Neural cell (in vitro differentiated cells): ENCODE measurements around the gene ADCY7.

Experiments
- EP300 ChIP-seq: fragments of 450-650 bp; conservative IDR thresholded peaks from 2 replicates; pipeline ENCODE4 v1.6.1; 2014; ENCODE audit warnings: antibody characterized with exemption, mild to moderate bottlenecking, moderate library complexity; ENCODE audit not compliant: poor library complexity, severe bottlenecking
- EZH2 ChIP-seq: fragments of 200-600, 300-800 bp; shearing (Covaris generic), sonication (generic); IDR thresholded peaks from 2 replicates; pipeline ENCODE4 v1.6.1; 2014; ENCODE audit warnings: antibody characterized with exemption, low read length, borderline replicate concordance, mild to moderate bottlenecking; ENCODE audit not compliant: insufficient read depth, poor library complexity, severe bottlenecking
- MXI1 ChIP-seq: fragments of 450-650 bp; conservative IDR thresholded peaks from 2 replicates; pipeline ENCODE4 v1.6.1; 2014; ENCODE audit warnings: antibody characterized with exemption, mild to moderate bottlenecking; ENCODE audit not compliant: poor library complexity, severe bottlenecking
- RAD21 ChIP-seq: fragments of 450-650 bp; conservative IDR thresholded peaks from 2 replicates; pipeline ENCODE4 v1.6.1; 2014; ENCODE audit warnings: antibody characterized with exemption, mild to moderate bottlenecking, moderate library complexity
- SMC3 ChIP-seq: fragments of 450-650 bp; conservative IDR thresholded peaks from 2 replicates; pipeline ENCODE4 v1.6.1; 2014; ENCODE audit warnings: antibody characterized with exemption, mild to moderate bottlenecking, moderate library complexity; ENCODE audit not compliant: poor library complexity
- TF ChIP-seq, protein P1 (sequence below): IDR thresholded peaks from 2 replicates; pipeline ENCODE4 v1.6.1; 2012; ENCODE audit warnings: borderline replicate concordance
- TF ChIP-seq, protein P2 (sequence below): fragments of 450-650 bp; IDR thresholded peaks from 2 replicates; pipeline ENCODE4 v1.5.1; 2014; ENCODE audit warnings: antibody characterized with exemption, mild to moderate bottlenecking, moderate library complexity; ENCODE audit not compliant: poor library complexity, severe bottlenecking

DNA sequence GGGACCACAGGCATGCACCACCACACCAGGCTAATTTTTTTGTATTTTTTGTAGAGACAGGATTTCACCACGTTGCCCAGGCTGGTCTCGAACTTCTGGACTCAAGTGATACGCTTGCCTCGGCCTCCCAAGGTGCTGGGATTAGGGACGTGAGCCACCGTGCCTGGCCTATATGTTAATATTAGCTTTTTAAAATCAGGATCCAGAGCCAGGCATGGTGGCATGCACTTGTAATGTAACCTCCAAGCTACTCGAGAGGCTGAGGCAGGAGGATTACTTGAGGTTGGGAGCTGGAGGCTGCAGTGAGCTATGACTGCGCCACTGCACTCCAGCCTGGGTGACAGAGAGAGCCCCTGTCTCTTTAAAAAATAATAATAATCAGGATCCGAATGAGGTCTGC, 8.5 kb upstream of the ADCY7 start:
- TF ChIP-seq, protein P1, sequence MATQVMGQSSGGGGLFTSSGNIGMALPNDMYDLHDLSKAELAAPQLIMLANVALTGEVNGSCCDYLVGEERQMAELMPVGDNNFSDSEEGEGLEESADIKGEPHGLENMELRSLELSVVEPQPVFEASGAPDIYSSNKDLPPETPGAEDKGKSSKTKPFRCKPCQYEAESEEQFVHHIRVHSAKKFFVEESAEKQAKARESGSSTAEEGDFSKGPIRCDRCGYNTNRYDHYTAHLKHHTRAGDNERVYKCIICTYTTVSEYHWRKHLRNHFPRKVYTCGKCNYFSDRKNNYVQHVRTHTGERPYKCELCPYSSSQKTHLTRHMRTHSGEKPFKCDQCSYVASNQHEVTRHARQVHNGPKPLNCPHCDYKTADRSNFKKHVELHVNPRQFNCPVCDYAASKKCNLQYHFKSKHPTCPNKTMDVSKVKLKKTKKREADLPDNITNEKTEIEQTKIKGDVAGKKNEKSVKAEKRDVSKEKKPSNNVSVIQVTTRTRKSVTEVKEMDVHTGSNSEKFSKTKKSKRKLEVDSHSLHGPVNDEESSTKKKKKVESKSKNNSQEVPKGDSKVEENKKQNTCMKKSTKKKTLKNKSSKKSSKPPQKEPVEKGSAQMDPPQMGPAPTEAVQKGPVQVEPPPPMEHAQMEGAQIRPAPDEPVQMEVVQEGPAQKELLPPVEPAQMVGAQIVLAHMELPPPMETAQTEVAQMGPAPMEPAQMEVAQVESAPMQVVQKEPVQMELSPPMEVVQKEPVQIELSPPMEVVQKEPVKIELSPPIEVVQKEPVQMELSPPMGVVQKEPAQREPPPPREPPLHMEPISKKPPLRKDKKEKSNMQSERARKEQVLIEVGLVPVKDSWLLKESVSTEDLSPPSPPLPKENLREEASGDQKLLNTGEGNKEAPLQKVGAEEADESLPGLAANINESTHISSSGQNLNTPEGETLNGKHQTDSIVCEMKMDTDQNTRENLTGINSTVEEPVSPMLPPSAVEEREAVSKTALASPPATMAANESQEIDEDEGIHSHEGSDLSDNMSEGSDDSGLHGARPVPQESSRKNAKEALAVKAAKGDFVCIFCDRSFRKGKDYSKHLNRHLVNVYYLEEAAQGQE, result no peak
- no peak for TF ChIP-seq EP300
- no peak for TF ChIP-seq EZH2
- no peak for TF ChIP-seq SMC3
- no peak for TF ChIP-seq RAD21
- TF ChIP-seq, protein P2, sequence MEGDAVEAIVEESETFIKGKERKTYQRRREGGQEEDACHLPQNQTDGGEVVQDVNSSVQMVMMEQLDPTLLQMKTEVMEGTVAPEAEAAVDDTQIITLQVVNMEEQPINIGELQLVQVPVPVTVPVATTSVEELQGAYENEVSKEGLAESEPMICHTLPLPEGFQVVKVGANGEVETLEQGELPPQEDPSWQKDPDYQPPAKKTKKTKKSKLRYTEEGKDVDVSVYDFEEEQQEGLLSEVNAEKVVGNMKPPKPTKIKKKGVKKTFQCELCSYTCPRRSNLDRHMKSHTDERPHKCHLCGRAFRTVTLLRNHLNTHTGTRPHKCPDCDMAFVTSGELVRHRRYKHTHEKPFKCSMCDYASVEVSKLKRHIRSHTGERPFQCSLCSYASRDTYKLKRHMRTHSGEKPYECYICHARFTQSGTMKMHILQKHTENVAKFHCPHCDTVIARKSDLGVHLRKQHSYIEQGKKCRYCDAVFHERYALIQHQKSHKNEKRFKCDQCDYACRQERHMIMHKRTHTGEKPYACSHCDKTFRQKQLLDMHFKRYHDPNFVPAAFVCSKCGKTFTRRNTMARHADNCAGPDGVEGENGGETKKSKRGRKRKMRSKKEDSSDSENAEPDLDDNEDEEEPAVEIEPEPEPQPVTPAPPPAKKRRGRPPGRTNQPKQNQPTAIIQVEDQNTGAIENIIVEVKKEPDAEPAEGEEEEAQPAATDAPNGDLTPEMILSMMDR, result no peak
- no peak for TF ChIP-seq MXI1
